Kidney (tissue), 14 donors: ENCODE results near the gene ROR1. TPM values are rescaled to one million over a fixed set of nuclear protein-coding genes. Genes with fewer than 3 reads are reported as not detected.

Experiments used
- DNase-seq, 5 donors: peaks; one replicate each; pipeline ENCODE4 v3.0.0-alpha.2; 2013 to 2020
- FAIRE-seq: peaks from 2 replicates; lab custom pipeline; 2012; peaks lifted over from hg19 to GRCh38; lab: Jason Lieb, UNC
- H3K27ac ChIP-seq, 2 donors: one replicate each; pipeline ENCODE4 v1.7.0; 2013; ENCODE audit warnings: low read depth in 2 of 2, low read length in 2 of 2, inconsistent platforms in 1 of 2
- H3K27me3 ChIP-seq: one replicate; pipeline ENCODE4 v1.7.1; 2013; ENCODE audit warnings: low read length, inconsistent platforms; ENCODE audit not compliant: control insufficient read depth, insufficient read depth
- H3K36me3 ChIP-seq, 3 donors: one replicate each; pipeline versions ENCODE4 v1.7.0 to v1.7.1; 2013; ENCODE audit warnings: low read length in 3 of 3, control low read depth in 1 of 3, inconsistent platforms in 1 of 3; ENCODE audit not compliant: insufficient read depth in 3 of 3, control insufficient read depth in 2 of 3
- H3K4me1 ChIP-seq, 3 donors: one replicate each; pipeline versions ENCODE4 v1.7.0 to v1.7.1; 2013; ENCODE audit warnings: low read length in 3 of 3, inconsistent platforms in 1 of 3, low read depth in 1 of 3; ENCODE audit not compliant: control insufficient read depth in 2 of 3, insufficient read depth in 2 of 3
- H3K4me3 ChIP-seq, 3 donors: one replicate each; pipeline versions ENCODE4 v1.7.0 to v1.8.1; 2013; ENCODE audit warnings: low read length in 3 of 3, control low read depth in 1 of 3, inconsistent platforms in 1 of 3
- H3K9ac ChIP-seq, 3 donors: one replicate each; pipeline versions ENCODE4 v1.7.0 to v1.7.1; 2013; ENCODE audit warnings: low read length in 3 of 3, control low read depth in 1 of 3, inconsistent platforms in 1 of 3
- H3K9me3 ChIP-seq, 3 donors: one replicate each; pipeline versions ENCODE4 v1.7.0 to v1.7.1; 2013; ENCODE audit warnings: low read length in 3 of 3, control low read depth in 1 of 3, inconsistent platforms in 1 of 3; ENCODE audit not compliant: control insufficient read depth in 2 of 3, insufficient read depth in 1 of 3
- intact Hi-C: fragments of 100-400 bp; cut with DNase I; formaldehyde crosslinking; loops from one replicate; pipeline ENCODE4 v1.11.1; 2022
- polyA plus RNA-seq: library from polyadenylated mRNA; stranded (reverse); fragments of 350-450 nt; fragmentation: Illumina TruSeq; extraction: RNeasy Lipid Tissue Mini Kit (QIAGEN cat#74804); gene quantifications from one replicate; pipeline ENCODE4 v1.2.3, GENCODE V29; 2014; ENCODE audit warnings: low read depth, low replicate concordance; ENCODE audit not compliant: insufficient read depth
- total RNA-seq: library from RNA; stranded (reverse); fragmentation: NEBNext Ultra II Directional; extraction: Animal tissue kit (Norgen Biotek cat#: 25700); gene quantifications from one replicate; pipeline ENCODE4 v1.2.1, GENCODE V29; 2021
- TF ChIP-seq, protein P1 (sequence below): IDR thresholded peaks from 3 replicates; pipeline ENCODE4 v1.5.1; 2012; ENCODE audit warnings: mild to moderate bottlenecking, moderate library complexity, borderline replicate concordance; ENCODE audit not compliant: insufficient read depth; ENCODE audit errors: extremely low read depth
- donor health status: control.
- donor health status: control.
- donor health status: control.
- donor health status: control.
- donor health status: control.
- donor health status: DM: yes; HTN: yes; CAD: no.
- donor health status: Normal renal cell carcinoma (clear cell type).

Gene ROR1
- total and polyA plus RNA-seq, 2 donors from 2014 or later = 0.77 to 8.0 TPM

DNA sequence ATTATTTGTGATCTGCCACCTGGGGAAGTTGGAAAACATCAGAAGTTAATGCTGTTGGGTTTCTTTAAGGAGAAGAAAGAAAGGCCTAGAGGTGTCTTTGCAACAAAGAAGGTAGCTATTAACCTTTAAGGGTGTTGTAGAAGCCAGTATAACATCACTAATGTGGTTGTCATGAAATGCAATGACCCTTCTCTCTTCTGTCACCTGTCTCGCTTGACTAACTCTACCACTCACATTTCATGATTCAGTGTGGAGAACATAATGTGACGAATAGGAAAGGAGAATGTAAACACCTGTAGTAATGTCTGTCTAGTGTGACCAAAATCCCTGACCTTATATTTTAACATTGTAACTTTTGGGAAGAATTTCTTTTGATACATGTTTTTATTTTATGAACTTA lies 217.9 kb downstream of the ROR1 start:
- no peak overlapping the region for H3K27ac ChIP-seq

DNA sequence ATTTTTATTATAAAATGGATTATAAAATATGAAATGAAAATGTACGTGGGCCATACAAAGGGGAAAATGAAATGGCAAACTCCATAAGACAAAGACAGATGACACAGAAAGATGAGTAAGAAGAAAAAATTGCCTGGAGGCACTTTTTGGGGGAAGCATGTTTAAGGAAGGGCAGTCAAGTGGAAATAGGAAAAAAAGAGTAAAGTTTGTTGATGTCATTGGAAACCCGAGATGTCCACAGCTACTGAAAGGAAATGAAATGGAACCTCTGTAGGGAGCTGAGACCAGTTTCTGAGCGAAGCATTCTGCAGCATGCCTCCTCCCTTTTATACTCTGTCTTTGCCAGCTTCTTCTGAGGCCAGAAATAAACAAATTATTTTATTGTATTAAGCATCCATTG lies 226.2 kb downstream of the ROR1 start:
- no peaks in the 10 kb centered on the region for H3K4me1 ChIP-seq
- no peaks in the 10 kb centered on the region for H3K27me3 ChIP-seq
- no peaks in the 10 kb centered on the region for H3K36me3 ChIP-seq
- intact Hi-C loops = no loop called here
- H3K9ac ChIP-seq = no peak overlapping the region
- peak in 3 of 5 donors; percentile 29 to 83 (median 81) for DNase-seq
- no peak overlapping the region for H3K4me3 ChIP-seq
- TF ChIP-seq, protein P1, sequence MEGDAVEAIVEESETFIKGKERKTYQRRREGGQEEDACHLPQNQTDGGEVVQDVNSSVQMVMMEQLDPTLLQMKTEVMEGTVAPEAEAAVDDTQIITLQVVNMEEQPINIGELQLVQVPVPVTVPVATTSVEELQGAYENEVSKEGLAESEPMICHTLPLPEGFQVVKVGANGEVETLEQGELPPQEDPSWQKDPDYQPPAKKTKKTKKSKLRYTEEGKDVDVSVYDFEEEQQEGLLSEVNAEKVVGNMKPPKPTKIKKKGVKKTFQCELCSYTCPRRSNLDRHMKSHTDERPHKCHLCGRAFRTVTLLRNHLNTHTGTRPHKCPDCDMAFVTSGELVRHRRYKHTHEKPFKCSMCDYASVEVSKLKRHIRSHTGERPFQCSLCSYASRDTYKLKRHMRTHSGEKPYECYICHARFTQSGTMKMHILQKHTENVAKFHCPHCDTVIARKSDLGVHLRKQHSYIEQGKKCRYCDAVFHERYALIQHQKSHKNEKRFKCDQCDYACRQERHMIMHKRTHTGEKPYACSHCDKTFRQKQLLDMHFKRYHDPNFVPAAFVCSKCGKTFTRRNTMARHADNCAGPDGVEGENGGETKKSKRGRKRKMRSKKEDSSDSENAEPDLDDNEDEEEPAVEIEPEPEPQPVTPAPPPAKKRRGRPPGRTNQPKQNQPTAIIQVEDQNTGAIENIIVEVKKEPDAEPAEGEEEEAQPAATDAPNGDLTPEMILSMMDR = no peak
- no peak overlapping the region for H3K27ac ChIP-seq
- no peaks in the 10 kb centered on the region for H3K9me3 ChIP-seq
- FAIRE-seq = no peak

More for the DNA sequence above, 217.9 kb downstream of the ROR1 start:
- DNase-seq (peak in 2 of 5 donors; percentile 60 to 70), FAIRE-seq (peak; percentile 3)
- Histone ChIP-seq H3K9ac (no peak overlapping the region), H3K36me3 (no peaks in the 10 kb centered on the region), H3K27me3 (no peaks in the 10 kb centered on the region), H3K4me3 (no peak overlapping the region), H3K9me3 (no peaks in the 10 kb centered on the region), H3K4me1 (no peaks in the 10 kb centered on the region)
- TF ChIP-seq, protein P1 = no peak
- intact Hi-C loops = no loop called here

DNA sequence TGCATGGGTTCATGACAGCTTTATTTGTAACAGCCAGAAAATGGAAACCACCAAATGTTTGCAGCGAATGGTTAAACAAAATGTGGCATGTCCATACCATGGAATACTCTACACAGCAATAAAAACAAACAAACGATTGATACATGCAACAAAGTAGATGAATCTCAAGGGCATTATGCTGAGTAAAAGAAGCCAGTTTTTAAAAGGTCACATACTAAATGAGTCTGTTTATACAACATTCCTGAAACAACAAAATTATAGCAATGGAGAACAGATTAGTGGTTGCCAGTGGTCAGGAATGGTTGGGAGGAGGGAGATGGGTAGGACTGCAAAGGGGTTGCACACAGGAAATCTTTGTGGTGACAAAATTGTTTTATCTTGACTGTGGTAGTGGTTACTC lies 227.2 kb downstream of the ROR1 start:
- intact Hi-C loops = no loop called here

More for the DNA sequence above, 227.2 kb downstream of the ROR1 start:
- no peak overlapping the region for H3K4me3 ChIP-seq
- DNase-seq = no peak
- H3K9me3 ChIP-seq = no peaks in the 10 kb centered on the region
- no peaks in the 10 kb centered on the region for H3K36me3 ChIP-seq
- TF ChIP-seq, protein P1 = no peak
- no peak for FAIRE-seq
- H3K9ac ChIP-seq = no peak overlapping the region
- H3K27me3 ChIP-seq = no peaks in the 10 kb centered on the region
- H3K27ac ChIP-seq = no peak overlapping the region
- H3K4me1 ChIP-seq = no peaks in the 10 kb centered on the region
